Tibial nerve (tissue), 4 donors: ENCODE measurements around the gene MCC. TPM values are rescaled to one million over a fixed set of nuclear protein-coding genes. Genes with fewer than 3 reads are reported as not detected.
A peak's percentile ranks its signal among the peaks of the same experiment; 100 is the strongest.

Experiments used
- DNase-seq, 2 donors: peaks; one replicate each; pipeline ENCODE4 v3.0.0-alpha.2; 2019; ENCODE audit warnings: low spot score in 2 of 2
- H3K27ac ChIP-seq, 4 donors: fragments of 200-600 bp; sonication (generic) in 3 of 4; one replicate each; pipeline ENCODE4 v1.5.1; 2017 to 2019; ENCODE audit warnings: mild to moderate bottlenecking in 1 of 4
- H3K27me3 ChIP-seq, 2 donors: fragments of 200-600 bp; sonication (generic) in 1 of 2; one replicate each; pipeline versions ENCODE4 v1.5.1 to v1.6.0; 2017 to 2019
- H3K36me3 ChIP-seq, 3 donors: fragments of 200-600 bp; sonication (generic); one replicate each; pipeline ENCODE4 v1.5.1; 2018 to 2019
- H3K4me1 ChIP-seq, 4 donors: fragments of 200-600 bp; sonication (generic) in 3 of 4; one replicate each; pipeline ENCODE4 v1.5.1; 2017 to 2019
- H3K4me3 ChIP-seq, 4 donors: fragments of 200-600 bp; sonication (generic) in 3 of 4; one replicate each; pipeline ENCODE4 v1.5.1; 2017 to 2019; ENCODE audit warnings: mild to moderate bottlenecking in 1 of 4, moderate library complexity in 1 of 4
- H3K9me3 ChIP-seq, 4 donors: fragments of 200-600 bp; sonication (generic) in 3 of 4; one replicate each; pipeline ENCODE4 v1.5.1; 2017 to 2019
- CTCF ChIP-seq, 5 experiments: fragments of 200-600 bp in 3 of 5; fragments of 450-650 bp in 2 of 5; sonication (generic) in 3 of 5; IDR thresholded peaks; one replicate each; pipeline ENCODE4 v1.5.1; 2016 to 2019; ENCODE audit warnings: antibody characterized with exemption in 5 of 5, mild to moderate bottlenecking in 3 of 5, moderate library complexity in 2 of 5
- EP300 ChIP-seq, 2 donors: sonication (generic); formaldehyde crosslinking; IDR thresholded peaks; one replicate each; pipeline ENCODE4 v1.6.1; 2017; ENCODE audit warnings: antibody characterized with exemption in 2 of 2, mild to moderate bottlenecking in 1 of 2
- POLR2A ChIP-seq, 2 donors: fragments of 450-650 bp; IDR thresholded peaks; one replicate each; pipeline ENCODE4 v1.6.1; 2017; ENCODE audit warnings: antibody characterized with exemption in 2 of 2, mild to moderate bottlenecking in 2 of 2, moderate library complexity in 2 of 2
- WGBS, 2 donors: methylation state at CpG; one replicate each; pipeline ENCODE4 v1.1.5; 2018; 5-methylcytosine and 5-hydroxymethylcytosine counted together
- total RNA-seq, 4 donors: library from RNA; depleted of rRNA; stranded (reverse); fragments of >200 nt; gene quantifications; one replicate each; pipeline ENCODE4 v1.1.0, GENCODE V29; 2016

MCC gene
- total RNA-seq, 4 donors from 2014 or later: 55.5 to 122 (median 80.9) TPM

DNA sequence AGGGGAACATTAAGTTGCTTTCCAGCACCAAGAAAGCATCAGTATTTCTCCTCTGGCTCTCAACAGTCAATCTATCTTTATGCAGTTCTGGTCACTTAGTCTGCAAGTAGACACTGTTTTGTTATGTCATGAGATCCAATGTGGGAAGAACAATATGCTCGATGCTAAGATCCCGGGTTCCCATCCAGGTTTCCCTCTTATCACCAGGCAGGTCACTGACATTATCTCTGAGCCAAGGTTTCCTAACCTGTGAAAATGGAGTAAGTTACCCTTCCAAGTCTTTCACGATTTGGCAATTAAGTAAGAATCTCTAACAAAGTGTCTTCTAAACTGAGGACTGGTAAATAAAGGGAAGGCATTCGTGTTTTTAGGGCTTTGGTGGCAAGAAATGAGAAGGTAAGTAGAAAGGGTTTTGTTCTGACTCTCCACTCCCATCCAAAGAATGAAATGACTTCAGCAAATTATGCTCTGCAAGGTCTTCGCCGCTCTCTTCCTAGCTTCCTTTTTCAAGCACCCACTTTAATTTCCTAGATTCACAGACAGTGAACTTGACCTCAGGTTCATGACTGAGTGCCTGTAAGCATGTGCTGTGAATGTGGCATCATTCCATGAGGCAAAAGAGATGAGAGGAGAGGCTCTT lies 425.3 kb downstream of the MCC start:
- no peak for TF ChIP-seq EP300 (IDR thresholded peaks at IDR 0.05)
- TF ChIP-seq POLR2A (IDR thresholded peaks at IDR 0.05): no peak
- TF ChIP-seq CTCF (IDR thresholded peaks at IDR 0.05): no peak
- Histone ChIP-seq H3K36me3 (peaks cover 0 to 25% (median 0%) of the 10 kb centered on the region in 3 donors), H3K9me3 (no peaks in the 10 kb centered on the region), H3K27me3 (no peaks in the 10 kb centered on the region), H3K27ac (peak overlapping the region in 3 of 4 donors; percentile 10 to 69 (median 47)), H3K4me1 (peaks cover 0 to 44% (median 12%) of the 10 kb centered on the region in 4 donors), H3K4me3 (no peak overlapping the region)
- DNase-seq: no peak
- 71 to 72% methylated on average over 6 of the region's 6 CpGs for WGBS, 2 donors

- no peaks in the 10 kb centered on the region for H3K9me3 ChIP-seq
- H3K27ac ChIP-seq: peak overlapping the region in 3 of 4 donors; percentile 10 to 69 (median 47)
- H3K27me3 ChIP-seq: no peaks in the 10 kb centered on the region
- DNase-seq: no peak
- H3K4me1 ChIP-seq: peaks cover 0 to 44% (median 12%) of the 10 kb centered on the region in 4 donors
- no peak overlapping the region for H3K4me3 ChIP-seq
- WGBS, 2 donors: 30 to 37% methylated on average over 5 of the region's 5 CpGs
- peaks cover 0 to 18% (median 0%) of the 10 kb centered on the region in 3 donors for H3K36me3 ChIP-seq
- TF ChIP-seq CTCF (IDR thresholded peaks at IDR 0.05) (no peak), EP300 (IDR thresholded peaks at IDR 0.05) (no peak), POLR2A (IDR thresholded peaks at IDR 0.05) (no peak)
Observed at GRCh38 chr5:113061846-113062780, 426.1 kb downstream of the MCC start.

GRCh38 chr5:113060408-113061025 lies 427.7 kb downstream of the MCC start:
- TF ChIP-seq POLR2A (IDR thresholded peaks at IDR 0.05) (no peak), CTCF (IDR thresholded peaks at IDR 0.05) (no peak), EP300 (IDR thresholded peaks at IDR 0.05) (no peak)
- H3K4me3 ChIP-seq: no peak overlapping the region
- WGBS, 2 donors: 96 to 100% methylated on average over 4 of the region's 4 CpGs
- no peak for DNase-seq
- H3K4me1 ChIP-seq: peaks cover 0 to 40% (median 12%) of the 10 kb centered on the region in 4 donors
- H3K27me3 ChIP-seq: no peaks in the 10 kb centered on the region
- H3K27ac ChIP-seq: peak overlapping the region in 1 of 4 donors; percentile 54
- no peaks in the 10 kb centered on the region for H3K9me3 ChIP-seq
- H3K36me3 ChIP-seq: peaks cover 0 to 15% (median 0%) of the 10 kb centered on the region in 3 donors

- 27 to 40% methylated on average over 19 of the region's 19 CpGs for WGBS, 2 donors
- no peak overlapping the region for H3K4me3 ChIP-seq
- H3K36me3 ChIP-seq: peaks cover 0 to 26% (median 0%) of the 10 kb centered on the region in 3 donors
- DNase-seq: no peak
- H3K27me3 ChIP-seq: no peaks in the 10 kb centered on the region
- H3K4me1 ChIP-seq: peaks cover 0 to 37% (median 12%) of the 10 kb centered on the region in 4 donors
- no peak for TF ChIP-seq EP300 (IDR thresholded peaks at IDR 0.05)
- TF ChIP-seq CTCF (IDR thresholded peaks at IDR 0.05): no peak
- TF ChIP-seq POLR2A (IDR thresholded peaks at IDR 0.05): no peak
- H3K27ac ChIP-seq: peak overlapping the region in 1 of 4 donors; percentile 56
- H3K9me3 ChIP-seq: no peaks in the 10 kb centered on the region
Observed at GRCh38 chr5:113059232-113060040, 428.8 kb downstream of the MCC start.
